Measurements from ENCODE around the gene C2CD2.
A peak's percentile ranks its signal among the peaks of the same experiment; 100 is the strongest.

- TF ChIP-seq CTCF (IDR thresholded peaks at IDR 0.05) (no peak), POLR2A (IDR thresholded peaks at IDR 0.05) (peak in 1 of 2 donors; percentile 7)
Measured at GRCh38 chr21:41953249-41953830, 478 bp downstream of the C2CD2 start.

Data from suprapubic skin (tissue), 3 donors.